ENCODE results near the gene ASPM.

ASPM gene

DNA sequence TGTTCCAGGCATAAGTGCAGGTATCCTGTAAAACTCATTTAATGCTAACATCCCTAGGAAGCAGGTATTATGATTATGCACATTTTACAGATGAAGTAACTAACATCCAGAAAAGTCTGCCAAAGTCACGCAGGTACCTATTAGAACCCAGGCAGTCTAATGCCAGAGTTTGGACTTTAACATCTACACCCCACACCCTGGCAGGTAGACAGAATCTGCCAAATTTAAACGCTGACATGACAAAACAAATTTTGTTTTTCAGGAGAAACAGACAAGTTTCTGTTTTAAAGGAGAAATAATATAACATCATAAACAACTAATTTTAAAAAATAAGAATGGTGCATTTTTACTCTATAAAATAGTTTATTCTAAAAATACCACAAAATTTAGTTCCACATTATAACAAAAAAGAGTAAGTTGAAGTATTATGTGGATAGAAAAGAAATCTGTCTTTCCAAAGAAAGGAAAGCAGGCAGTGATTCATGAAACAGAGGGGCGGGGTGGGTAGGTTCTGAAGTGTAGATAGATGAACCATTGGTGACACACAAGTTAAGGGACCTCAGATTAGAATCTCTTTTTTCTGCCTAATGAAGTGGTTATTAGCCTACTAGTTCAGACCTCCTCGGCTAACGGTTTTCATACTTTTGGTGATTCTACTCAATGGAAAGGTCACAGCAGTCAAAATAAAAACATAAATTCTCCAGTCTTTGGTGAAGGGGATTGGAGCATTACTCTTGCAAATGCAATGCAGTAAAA lies 1.7 kb downstream of the ASPM start:
- H3K4me3 ChIP-seq (replicated peaks; ENCODE audit: insufficient read depth, low read length): peak overlapping the region; percentile 95

GRCh38 chr1:197143276-197143675 lies 3.2 kb downstream of the ASPM start:
- no peak overlapping the region for H3K27ac ChIP-seq (replicated peaks)

More for the DNA sequence above, 1.7 kb downstream of the ASPM start:
- TF ChIP-seq CTCF (IDR thresholded peaks at IDR 0.05; ENCODE audit: insufficient read depth, low read length) (no peak), GABPA (IDR thresholded peaks at IDR 0.05; ENCODE audit: low read depth) (no peak), REST (IDR thresholded peaks at IDR 0.05; ENCODE audit: insufficient replicate concordance, low read depth) (no peak), POLR2AphosphoS5 (IDR thresholded peaks at IDR 0.05; ENCODE audit: low read depth) (no peak), SPI1 (IDR thresholded peaks at IDR 0.05; ENCODE audit: borderline replicate concordance, low read depth) (no peak)
- no peak for DNase-seq (ENCODE audit: low read depth in 1 of 2, low spot score in 1 of 2)
- Histone ChIP-seq H3K27ac (replicated peaks) (no peak overlapping the region), H3K27me3 (ENCODE audit: insufficient read depth, poor library complexity, severe bottlenecking) (no peaks in the 10 kb centered on the region)

More at GRCh38 chr1:197143276-197143675, 3.2 kb downstream of the ASPM start:
- no peaks in the 10 kb centered on the region for H3K27me3 ChIP-seq (ENCODE audit: insufficient read depth, poor library complexity, severe bottlenecking)
- no peak overlapping the region for H3K4me3 ChIP-seq (replicated peaks; ENCODE audit: insufficient read depth, low read length)
- no peak for TF ChIP-seq GABPA (IDR thresholded peaks at IDR 0.05; ENCODE audit: low read depth)
- no peak for TF ChIP-seq POLR2AphosphoS5 (IDR thresholded peaks at IDR 0.05; ENCODE audit: low read depth)
- no peak for TF ChIP-seq CTCF (IDR thresholded peaks at IDR 0.05; ENCODE audit: insufficient read depth, low read length)
- no peak for TF ChIP-seq REST (IDR thresholded peaks at IDR 0.05; ENCODE audit: insufficient replicate concordance, low read depth)
- no peak for TF ChIP-seq SPI1 (IDR thresholded peaks at IDR 0.05; ENCODE audit: borderline replicate concordance, low read depth)
- peak in 1 of 2 experiments; percentile 12 for DNase-seq (ENCODE audit: low read depth in 1 of 2, low spot score in 1 of 2)
